GM08714 (cell line): ENCODE results near the gene DIS3L2.
"Not testable (repeated sequence)": the region's sequence is repeated elsewhere in the genome, so short reads cannot be mapped to it uniquely, and the experiment has no call there.

Experiments
- H3K4me3 ChIP-seq: fragments of 200-500 bp; sonication (Bioruptor generic); 2 replicates; pipeline ENCODE4 v1.5.1; 2014; ENCODE audit warnings: mild to moderate bottlenecking, low read length, inconsistent platforms
- ZNF274 ChIP-seq: IDR thresholded peaks from 2 replicates; pipeline ENCODE4 v1.6.1; 2012; ENCODE audit warnings: mild to moderate bottlenecking, low read depth, low read length

DIS3L2 gene

GRCh38 chr2:232372231-232373208 lies 411.0 kb downstream of the DIS3L2 start:
- TF ChIP-seq ZNF274 = no peak
- no peak overlapping the region for H3K4me3 ChIP-seq

GRCh38 chr2:232374356-232374755 lies 412.8 kb downstream of the DIS3L2 start:
- no peak for TF ChIP-seq ZNF274
- no peak overlapping the region for H3K4me3 ChIP-seq

- no peak overlapping the region for H3K4me3 ChIP-seq
- no peak for TF ChIP-seq ZNF274
Observed at GRCh38 chr2:232375164-232375563, 413.7 kb downstream of the DIS3L2 start.

- TF ChIP-seq ZNF274 = no peak
- H3K4me3 ChIP-seq = no peak overlapping the region
Observed at GRCh38 chr2:232376260-232376659, 414.7 kb downstream of the DIS3L2 start.

- TF ChIP-seq ZNF274 = no peak
- no peak overlapping the region for H3K4me3 ChIP-seq
Observed at GRCh38 chr2:232376713-232377112, 415.2 kb downstream of the DIS3L2 start.

- TF ChIP-seq ZNF274 = no peak
- H3K4me3 ChIP-seq = no peak overlapping the region
Observed at GRCh38 chr2:232377319-232377718, 415.8 kb downstream of the DIS3L2 start.

GRCh38 chr2:232377841-232378734 lies 416.6 kb downstream of the DIS3L2 start:
- no peak for TF ChIP-seq ZNF274
- no peak overlapping the region for H3K4me3 ChIP-seq

GRCh38 chr2:232378735-232379151 lies 417.2 kb downstream of the DIS3L2 start, which contains the start of gene ALPP:
Gene ALPP, plus strand, starts transcription at chr2:232378751. Its CDS starts 52 bp downstream, at chr2:232378803.
- not testable (repeated sequence) for H3K4me3 ChIP-seq

- H3K4me3 ChIP-seq = not testable (repeated sequence)
Observed at GRCh38 chr2:232379610-232380590, 418.4 kb downstream of the DIS3L2 start.

GRCh38 chr2:232381204-232382031 lies 419.9 kb downstream of the DIS3L2 start:
- not testable (repeated sequence) for H3K4me3 ChIP-seq

GRCh38 chr2:232382331-232383225 lies 421.1 kb downstream of the DIS3L2 start:
- H3K4me3 ChIP-seq = no peak overlapping the region
- no peak for TF ChIP-seq ZNF274

GRCh38 chr2:232384466-232384865 lies 423.0 kb downstream of the DIS3L2 start:
- no peak overlapping the region for H3K4me3 ChIP-seq
- no peak for TF ChIP-seq ZNF274

- H3K4me3 ChIP-seq = not testable (repeated sequence)
Observed at GRCh38 chr2:232385058-232385457, 423.5 kb downstream of the DIS3L2 start.
